ENCODE data around the gene GABRB1. TPM values are rescaled to one million over a fixed set of nuclear protein-coding genes. Genes with fewer than 3 reads are reported as not detected.
A peak's percentile ranks its signal among the peaks of the same experiment; 100 is the strongest.

GABRB1 gene
- polyA plus RNA-seq, result not detected

DNA sequence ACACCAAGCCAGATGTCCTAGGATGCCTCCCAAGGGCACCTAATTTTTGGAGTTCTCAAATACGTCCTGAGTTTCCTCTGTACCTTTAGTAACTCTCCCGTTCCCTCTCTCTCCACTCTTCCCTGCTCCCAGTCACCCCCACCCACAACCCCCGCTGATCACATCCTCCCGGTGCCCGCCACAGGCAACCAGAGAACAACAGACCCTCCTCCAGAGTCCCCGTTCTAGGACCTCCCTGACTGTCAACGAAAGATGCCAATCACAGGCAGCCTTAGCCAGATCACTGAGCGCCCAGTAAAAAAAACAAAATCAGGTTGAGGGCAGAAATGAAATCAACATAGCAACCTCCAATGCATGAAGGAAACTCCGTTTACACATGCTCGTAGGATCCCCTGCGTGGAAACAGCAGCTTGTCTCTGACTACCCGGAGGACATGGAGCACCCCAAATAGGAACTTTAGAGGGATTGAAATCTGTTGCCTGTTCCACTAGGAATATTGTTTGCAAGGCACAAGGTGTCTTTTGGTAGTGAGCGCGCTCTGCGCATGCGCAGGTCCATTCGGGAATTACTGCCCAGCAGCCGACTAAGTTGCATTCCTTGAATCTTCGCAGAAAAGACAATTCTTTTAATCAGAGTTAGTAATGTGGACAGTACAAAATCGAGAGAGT, at the start of gene GABRB1:
GABRB1 (plus strand) TSS at position 557 of the 668 bp plus-strand sequence.
- peak; percentile 9 to 22 (median 12) for DNase-seq
- Mint-ChIP-seq H3K27me3 (ENCODE audit: low read depth in 3 of 3) (peaks cover 10 to 31% (median 18%) of the 10 kb centered on the region in 3 donors), H3K4me3 (peak within 1 kb of the TSS; percentile 55 to 88 (median 71)), H3K27ac (peak within 1 kb of the TSS in 1 of 6 donors; percentile 62), H3K9me3 (peaks cover 0 to 4% (median 0%) of the 10 kb centered on the region in 6 donors), H3K36me3 (no peaks in the 10 kb centered on the region), H3K4me1 (peaks cover 16 to 22% of the 10 kb centered on the region in 2 donors)

DNA sequence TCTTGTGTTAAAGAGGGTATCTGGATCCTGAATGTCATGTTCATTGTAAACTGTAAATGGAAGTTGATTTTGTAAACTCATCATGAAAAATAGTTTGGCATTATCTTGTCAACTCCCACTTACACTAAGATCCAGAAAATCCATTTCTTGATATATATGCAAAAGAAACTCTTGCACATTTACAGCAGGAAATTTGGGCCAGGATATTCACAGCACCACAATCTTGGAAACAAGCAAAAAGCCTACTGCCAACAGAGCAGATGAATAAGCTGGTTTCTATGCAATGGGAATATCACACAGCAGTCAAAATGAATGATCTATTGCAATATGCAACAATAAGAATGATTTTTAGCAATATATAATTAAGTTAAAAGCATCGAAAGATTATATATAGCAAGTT, 46.6 kb upstream of the GABRB1 start:
- no peak overlapping the region for H3K4me3 Mint-ChIP-seq
- no peaks in the 10 kb centered on the region for H3K36me3 Mint-ChIP-seq

DNA sequence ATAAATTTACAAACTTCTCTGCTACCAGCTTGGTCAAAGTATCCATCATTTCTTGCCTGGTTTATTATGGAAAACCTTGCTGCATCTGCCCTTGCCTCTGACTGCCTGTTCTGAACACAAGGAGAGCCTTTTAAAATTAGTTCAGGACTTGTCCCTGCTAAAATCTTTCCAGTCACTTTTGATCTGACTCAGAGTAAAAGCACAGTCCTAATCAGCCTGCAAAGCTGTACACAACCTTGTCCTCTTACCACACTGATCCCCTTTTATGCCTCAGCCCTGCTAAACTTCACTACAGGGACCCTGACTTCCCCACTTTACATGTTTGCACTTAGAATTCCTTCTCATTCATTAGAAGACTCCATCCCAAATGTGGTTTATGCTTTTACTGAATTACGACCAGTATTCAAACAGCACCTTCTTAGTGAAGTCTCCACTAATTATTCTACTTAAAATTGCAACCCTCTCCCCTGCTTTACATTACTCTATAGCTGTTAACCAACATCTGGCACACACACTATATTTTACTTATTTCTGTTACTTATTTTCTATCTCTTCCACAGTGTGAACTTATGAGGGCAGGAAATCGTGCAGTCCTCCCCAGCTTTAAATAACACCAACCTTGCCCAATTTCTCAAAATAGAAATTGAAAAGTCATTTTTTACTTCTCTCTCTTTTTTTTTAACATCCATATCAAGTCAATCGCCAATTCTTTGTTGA, 44.3 kb upstream of the GABRB1 start:
- no peak for DNase-seq
- peaks cover 0 to 1% (median 0%) of the 10 kb centered on the region in 6 donors for H3K9me3 Mint-ChIP-seq
- no peaks in the 10 kb centered on the region for H3K36me3 Mint-ChIP-seq
- H3K4me1 Mint-ChIP-seq, result peaks cover under 1 to 1% of the 10 kb centered on the region in 2 donors
- H3K27me3 Mint-ChIP-seq (ENCODE audit: low read depth in 3 of 3), result peaks cover 3 to 8% (median 6%) of the 10 kb centered on the region in 3 donors
- no peak overlapping the region for H3K4me3 Mint-ChIP-seq
- H3K27ac Mint-ChIP-seq, result no peak overlapping the region

More for the DNA sequence above, 46.6 kb upstream of the GABRB1 start:
- H3K27ac Mint-ChIP-seq, result no peak overlapping the region
- no peak for DNase-seq
- H3K9me3 Mint-ChIP-seq, result peaks cover 0 to 1% (median 0%) of the 10 kb centered on the region in 6 donors
- no peaks in the 10 kb centered on the region for H3K4me1 Mint-ChIP-seq
- peaks cover 0 to 5% (median 0%) of the 10 kb centered on the region in 3 donors for H3K27me3 Mint-ChIP-seq (ENCODE audit: low read depth in 3 of 3)

DNA sequence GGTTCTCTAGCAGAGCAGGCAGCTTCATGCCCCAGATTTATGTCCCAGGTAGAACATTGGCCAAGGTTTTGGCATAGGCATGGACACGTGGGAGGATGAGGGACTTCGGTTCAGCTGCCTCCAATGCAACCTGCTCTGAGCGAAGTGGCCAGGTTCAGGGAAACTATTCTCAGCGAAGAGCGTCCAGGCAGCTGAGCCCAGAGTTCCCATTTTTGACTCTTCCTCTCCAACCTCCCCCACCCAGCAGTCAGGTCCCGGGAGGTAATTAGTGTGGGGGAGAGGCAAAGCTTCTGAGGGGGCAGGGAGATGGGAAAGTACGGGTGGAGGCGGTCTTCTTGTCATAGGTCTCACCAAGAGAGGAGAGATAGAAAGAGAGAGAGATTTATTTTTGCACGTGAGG, 39.0 kb upstream of the GABRB1 start:
- Mint-ChIP-seq H3K36me3 (no peaks in the 10 kb centered on the region), H3K27ac (no peak overlapping the region), H3K27me3 (ENCODE audit: low read depth in 3 of 3) (peaks cover 15 to 24% (median 18%) of the 10 kb centered on the region in 3 donors), H3K9me3 (peaks cover 0 to 5% (median 0%) of the 10 kb centered on the region in 6 donors), H3K4me1 (peaks cover 21 to 28% of the 10 kb centered on the region in 2 donors), H3K4me3 (peak overlapping the region in 3 of 5 donors; percentile 12 to 67 (median 36))
- no peak for DNase-seq

DNA sequence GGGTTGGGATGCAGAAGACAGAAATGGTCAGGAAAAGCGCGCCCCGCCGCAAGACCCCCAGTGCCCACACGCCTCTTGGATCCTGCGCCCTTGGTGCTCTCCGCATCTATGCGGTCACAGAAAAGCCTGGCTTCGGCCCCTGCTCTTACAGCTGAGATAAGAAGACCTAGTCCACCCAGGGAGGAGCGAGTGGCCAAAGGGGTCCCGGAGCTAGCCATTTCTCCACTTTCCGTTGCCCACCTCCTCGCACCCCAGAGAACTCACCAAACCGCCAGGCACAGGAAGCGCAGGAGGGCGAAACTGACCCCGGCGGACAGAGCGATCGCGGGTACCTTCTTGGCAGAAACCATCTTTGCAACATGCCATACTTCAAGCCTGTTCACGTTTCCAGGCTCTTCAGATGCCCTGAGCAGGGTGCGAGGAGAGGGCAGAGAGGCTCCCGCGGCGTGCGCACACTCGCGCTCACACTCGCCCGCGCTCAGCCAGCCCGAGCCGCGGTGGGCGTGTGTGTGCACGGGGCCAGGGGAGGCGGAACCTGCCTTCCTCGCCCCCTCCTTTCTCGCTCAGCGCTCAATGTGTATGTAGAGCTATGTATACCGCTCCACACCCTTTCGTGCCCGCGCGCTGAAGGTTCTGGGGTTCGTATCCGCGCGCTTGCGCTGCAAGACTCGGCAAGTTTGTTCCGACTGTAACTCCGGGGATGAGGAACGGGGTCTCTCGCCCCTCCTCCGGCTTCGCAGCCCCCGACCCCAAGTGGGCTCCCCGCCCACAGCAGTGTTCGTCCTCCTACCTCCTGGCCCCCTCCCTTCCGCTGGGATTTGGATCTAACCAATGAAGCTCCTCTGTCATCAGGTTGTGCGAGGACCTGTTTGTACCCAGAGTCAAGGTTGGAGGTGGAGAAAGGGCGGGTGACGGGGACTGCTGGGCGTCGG, 38.0 kb upstream of the GABRB1 start, which contains the start of gene GABRA4:
GABRA4 (minus strand) TSS at position 507 of the 932 bp plus-strand sequence; CDS start at position 350, 157 bp downstream.
- H3K36me3 Mint-ChIP-seq, result no peaks in the 10 kb centered on the region
- DNase-seq, result peak in 1 of 3 donors; percentile 3

DNA sequence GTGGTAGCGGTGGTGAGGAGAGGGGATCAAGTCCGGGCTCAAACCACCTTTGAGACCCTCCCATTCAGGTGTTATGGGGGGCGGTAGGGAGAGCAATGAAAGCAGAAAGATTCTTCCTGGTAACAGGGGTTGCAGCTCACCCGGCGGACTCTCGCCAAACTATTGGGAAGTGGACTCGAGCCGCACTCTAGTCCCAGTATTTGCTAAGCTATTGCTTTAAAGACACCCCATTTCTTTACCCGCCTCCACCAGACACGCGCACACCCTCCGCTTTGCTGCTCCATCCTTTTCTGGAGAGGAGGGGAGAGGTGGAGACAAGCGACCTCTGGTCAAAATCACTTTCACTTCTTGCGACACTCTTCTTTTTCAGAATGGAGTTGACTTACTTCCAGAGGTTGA, 37.4 kb upstream of the GABRB1 start:
- Mint-ChIP-seq H3K27me3 (ENCODE audit: low read depth in 3 of 3) (peaks cover 15 to 19% (median 18%) of the 10 kb centered on the region in 3 donors), H3K4me1 (peaks cover 21 to 28% of the 10 kb centered on the region in 2 donors), H3K36me3 (no peaks in the 10 kb centered on the region), H3K4me3 (peak overlapping the region; percentile 28 to 80 (median 54)), H3K27ac (no peak overlapping the region), H3K9me3 (peaks cover 0 to 5% (median 0%) of the 10 kb centered on the region in 6 donors)
- no peak for DNase-seq

More for the DNA sequence above, 38.0 kb upstream of the GABRB1 start, which contains the start of gene GABRA4:
- Mint-ChIP-seq H3K4me1 (peaks cover 21 to 28% of the 10 kb centered on the region in 2 donors), H3K27me3 (ENCODE audit: low read depth in 3 of 3) (peaks cover 15 to 24% (median 18%) of the 10 kb centered on the region in 3 donors), H3K4me3 (peak within 1 kb of the TSS; percentile 28 to 80 (median 54)), H3K27ac (peak within 1 kb of the TSS in 1 of 6 donors; percentile 74), H3K9me3 (peaks cover 0 to 5% (median 0%) of the 10 kb centered on the region in 6 donors)

DNA sequence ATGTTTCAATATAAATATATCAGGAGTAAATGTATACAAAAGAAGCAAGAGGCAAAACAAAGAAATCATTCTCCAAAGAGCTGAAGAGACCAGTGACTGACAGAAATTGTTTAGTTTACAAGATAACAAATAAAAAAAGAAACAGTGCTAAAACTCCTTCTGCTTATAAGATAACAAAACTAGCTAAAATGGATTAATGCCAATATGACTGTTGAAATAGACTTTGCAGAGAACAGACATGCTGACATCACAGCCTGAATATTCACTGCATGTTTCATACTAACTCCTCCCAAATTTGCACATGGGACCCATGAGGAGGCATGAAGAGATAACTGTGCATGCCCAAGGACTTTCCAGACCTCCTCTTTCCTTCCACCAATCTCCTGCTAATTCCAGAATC, 31.8 kb upstream of the GABRB1 start:
- no peaks in the 10 kb centered on the region for H3K36me3 Mint-ChIP-seq
- H3K4me3 Mint-ChIP-seq, result no peak overlapping the region
- H3K27me3 Mint-ChIP-seq (ENCODE audit: low read depth in 3 of 3), result peaks cover 0 to 11% (median 4%) of the 10 kb centered on the region in 3 donors
- no peak for DNase-seq
- peaks cover 0 to 6% of the 10 kb centered on the region in 2 donors for H3K4me1 Mint-ChIP-seq
- no peaks in the 10 kb centered on the region for H3K9me3 Mint-ChIP-seq
- no peak overlapping the region for H3K27ac Mint-ChIP-seq

DNA sequence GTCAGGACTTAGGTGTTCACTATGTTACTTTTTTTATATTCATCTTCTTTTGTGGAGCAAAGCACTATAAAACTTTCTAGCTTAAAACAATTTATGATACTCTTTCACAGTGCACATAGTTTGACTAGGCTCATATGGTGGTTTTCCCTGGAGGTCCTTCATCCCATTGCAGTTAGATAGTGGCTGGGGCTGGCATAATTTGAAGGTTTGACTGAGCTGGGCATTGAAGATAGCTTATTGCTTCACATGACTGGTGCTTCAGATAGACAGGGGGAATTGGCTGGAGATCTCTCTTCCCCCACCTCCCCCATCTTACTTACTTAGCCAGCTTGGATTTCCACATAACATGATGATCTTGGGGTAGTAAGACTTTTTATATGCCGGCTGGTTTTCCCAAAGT, 31.0 kb upstream of the GABRB1 start:
- H3K36me3 Mint-ChIP-seq, result no peaks in the 10 kb centered on the region
- no peak overlapping the region for H3K27ac Mint-ChIP-seq
- H3K4me3 Mint-ChIP-seq, result no peak overlapping the region

DNA sequence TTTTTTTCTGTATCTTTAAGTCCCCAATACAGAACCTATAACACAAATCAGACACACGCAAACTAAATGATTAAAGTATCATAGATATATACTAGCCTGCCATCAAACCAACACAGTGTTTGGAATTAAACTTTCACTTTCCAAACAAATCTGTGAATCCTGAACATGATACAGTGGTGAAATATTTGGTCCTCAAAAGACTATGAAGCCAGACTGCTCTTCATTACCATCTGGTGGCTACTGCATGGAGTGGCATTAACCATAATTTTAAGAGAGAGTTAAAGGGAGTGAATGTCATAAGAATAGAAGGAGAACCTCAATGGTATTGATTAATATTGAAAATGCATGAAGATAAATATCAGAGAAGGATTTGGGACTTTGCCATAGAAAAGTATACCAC, 28.8 kb upstream of the GABRB1 start:
- H3K4me3 Mint-ChIP-seq, result no peak overlapping the region
- H3K9me3 Mint-ChIP-seq, result no peaks in the 10 kb centered on the region

More for the DNA sequence above, 31.0 kb upstream of the GABRB1 start:
- no peaks in the 10 kb centered on the region for H3K4me1 Mint-ChIP-seq
- H3K9me3 Mint-ChIP-seq, result no peaks in the 10 kb centered on the region
- H3K27me3 Mint-ChIP-seq (ENCODE audit: low read depth in 3 of 3), result peaks cover 0 to 9% (median 3%) of the 10 kb centered on the region in 3 donors
- no peak for DNase-seq

DNA sequence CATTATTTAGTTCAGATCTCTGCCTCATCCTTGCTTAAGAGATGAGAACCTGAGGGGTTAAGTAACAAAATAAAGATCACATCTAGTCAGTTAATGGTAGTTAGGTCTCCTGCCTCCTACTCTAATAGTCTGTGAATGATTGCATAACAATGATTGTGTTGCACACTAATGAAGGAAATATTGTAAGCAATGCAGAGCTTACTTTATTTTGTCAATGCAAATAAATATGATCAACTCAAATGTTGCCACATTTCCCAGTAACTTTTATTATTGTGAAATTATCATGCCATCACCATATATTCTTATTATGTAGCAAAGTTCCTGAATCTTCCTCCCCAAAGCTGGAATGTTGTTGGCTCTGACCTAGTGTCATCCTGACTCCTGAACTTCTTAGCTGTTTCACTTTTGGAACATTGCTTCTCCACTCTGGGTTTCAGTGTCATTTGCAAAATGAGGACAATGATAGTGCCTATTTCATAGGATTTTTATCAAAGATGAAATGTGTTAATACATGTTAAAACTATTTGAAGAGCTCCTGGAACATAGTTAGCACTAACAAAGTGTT, 20.9 kb upstream of the GABRB1 start:
- DNase-seq, result no peak
- Mint-ChIP-seq H3K27ac (peak overlapping the region; percentile 80 to 95 (median 88)), H3K4me1 (peaks cover 27 to 35% of the 10 kb centered on the region in 2 donors), H3K27me3 (ENCODE audit: low read depth in 3 of 3) (peaks cover 0 to 1% (median 0%) of the 10 kb centered on the region in 3 donors), H3K36me3 (peaks cover 0 to 5% (median 0%) of the 10 kb centered on the region in 3 donors), H3K4me3 (peak overlapping the region; percentile 50 to 79 (median 72)), H3K9me3 (no peaks in the 10 kb centered on the region)

More for the DNA sequence above, 28.8 kb upstream of the GABRB1 start:
- Mint-ChIP-seq H3K27me3 (ENCODE audit: low read depth in 3 of 3) (peaks cover 0 to 5% (median 3%) of the 10 kb centered on the region in 3 donors), H3K36me3 (no peaks in the 10 kb centered on the region), H3K4me1 (no peaks in the 10 kb centered on the region), H3K27ac (no peak overlapping the region)
- DNase-seq, result no peak

DNA sequence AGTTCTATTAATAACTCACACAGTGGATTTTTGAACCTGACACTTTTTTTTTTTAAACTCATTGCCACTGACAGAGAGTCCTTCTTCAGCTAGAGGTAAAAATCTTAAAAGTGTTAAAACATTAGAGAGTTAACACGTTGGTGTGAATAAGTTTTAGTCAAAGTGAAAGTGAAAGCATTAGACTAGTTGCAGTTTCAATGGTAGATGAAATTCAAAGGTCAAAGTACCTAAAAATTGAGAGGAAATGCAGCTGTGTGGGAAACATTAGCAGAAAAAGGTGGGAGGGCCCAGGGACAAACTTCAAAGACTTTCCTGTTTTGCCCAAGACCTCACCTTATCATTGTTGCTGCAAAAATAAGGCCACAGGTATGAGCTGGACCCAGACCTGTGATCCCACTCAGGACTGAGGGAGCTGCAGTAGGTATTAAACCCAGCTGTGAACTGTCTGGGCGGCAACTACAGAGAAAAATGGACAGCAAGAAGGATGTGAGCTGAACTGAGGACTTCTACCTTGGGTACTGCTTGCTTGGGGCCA, 20.4 kb upstream of the GABRB1 start:
- DNase-seq, result peak; percentile 64 to 67 (median 65)
- peaks cover 27 to 35% of the 10 kb centered on the region in 2 donors for H3K4me1 Mint-ChIP-seq

DNA sequence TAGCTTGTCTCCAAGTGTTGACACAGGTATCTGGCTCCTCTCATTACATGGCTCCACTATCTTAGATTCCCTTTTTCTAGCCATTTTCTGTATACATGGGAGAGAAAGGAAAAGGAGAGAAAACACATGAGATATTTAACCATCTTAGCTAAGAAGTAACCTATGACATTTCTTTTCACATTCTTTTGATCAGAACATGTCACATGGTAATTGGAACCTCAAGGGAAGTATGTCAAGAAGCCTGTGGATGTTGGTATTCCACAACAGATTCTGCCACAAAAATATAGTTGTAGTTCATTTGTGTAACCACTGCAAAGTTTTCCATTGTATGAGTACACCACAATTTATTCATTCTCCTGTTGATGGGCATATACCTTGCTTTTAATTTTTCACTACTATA, 18.7 kb upstream of the GABRB1 start:
- Mint-ChIP-seq H3K27ac (peak overlapping the region in 2 of 6 donors; percentile 20 to 40), H3K9me3 (no peaks in the 10 kb centered on the region), H3K27me3 (ENCODE audit: low read depth in 3 of 3) (peaks cover 0 to 3% (median 1%) of the 10 kb centered on the region in 3 donors), H3K36me3 (peaks cover 0 to 5% (median 0%) of the 10 kb centered on the region in 3 donors), H3K4me3 (no peak overlapping the region), H3K4me1 (peaks cover 27 to 35% of the 10 kb centered on the region in 2 donors)
- DNase-seq, result no peak

More for the DNA sequence above, 20.4 kb upstream of the GABRB1 start:
- Mint-ChIP-seq H3K36me3 (peaks cover 0 to 5% (median 0%) of the 10 kb centered on the region in 3 donors), H3K4me3 (peak overlapping the region; percentile 50 to 79 (median 72)), H3K27me3 (ENCODE audit: low read depth in 3 of 3) (peaks cover 0 to 1% (median 0%) of the 10 kb centered on the region in 3 donors), H3K27ac (peak overlapping the region; percentile 80 to 95 (median 88)), H3K9me3 (no peaks in the 10 kb centered on the region)

Data from immature natural killer cell (primary cell).